ENCODE results near the gene FYN.

The FYN gene

GRCh38 chr6:111743862-111744692 lies 129.2 kb downstream of the FYN start:
- DNase-seq = no peak

- no peak for DNase-seq
Measured at GRCh38 chr6:111743360-111743759, 129.9 kb downstream of the FYN start.

- DNase-seq = no peak
Measured at GRCh38 chr6:111741177-111741952, 131.9 kb downstream of the FYN start.

GRCh38 chr6:111740506-111740905 lies 132.7 kb downstream of the FYN start:
- DNase-seq = no peak

GRCh38 chr6:111739257-111739696 lies 134.0 kb downstream of the FYN start:
- no peak for DNase-seq

- no peak for DNase-seq
Measured at GRCh38 chr6:111738631-111739030, 134.6 kb downstream of the FYN start.

- DNase-seq = no peak
Measured at GRCh38 chr6:111738156-111738555, 135.1 kb downstream of the FYN start.

GRCh38 chr6:111737065-111737521 lies 136.2 kb downstream of the FYN start:
- DNase-seq = peak; percentile 50

GRCh38 chr6:111736005-111736608 lies 137.1 kb downstream of the FYN start:
- no peak for DNase-seq

GRCh38 chr6:111734068-111735061 lies 138.9 kb downstream of the FYN start:
- DNase-seq = no peak

GRCh38 chr6:111732390-111732789 lies 140.9 kb downstream of the FYN start:
- no peak for DNase-seq

- DNase-seq = no peak
Measured at GRCh38 chr6:111731456-111732195, 141.6 kb downstream of the FYN start.

GRCh38 chr6:111730864-111731263 lies 142.4 kb downstream of the FYN start:
- DNase-seq = no peak

GRCh38 chr6:111727802-111728201 lies 145.4 kb downstream of the FYN start:
- no peak for DNase-seq

GRCh38 chr6:111727041-111727440 lies 146.2 kb downstream of the FYN start:
- DNase-seq = no peak

GRCh38 chr6:111725446-111726112 lies 147.7 kb downstream of the FYN start:
- no peak for DNase-seq

GRCh38 chr6:111724505-111724904 lies 148.7 kb downstream of the FYN start:
- no peak for DNase-seq

- no peak for DNase-seq
Measured at GRCh38 chr6:111724039-111724438, 149.2 kb downstream of the FYN start.

GRCh38 chr6:111723412-111723970 lies 149.8 kb downstream of the FYN start:
- no peak for DNase-seq

- DNase-seq = no peak
Measured at GRCh38 chr6:111722179-111722731, 151.0 kb downstream of the FYN start.
